Endodermal cell (in vitro differentiated cells): Measurements from ENCODE around the gene SLC35A3. TPM values are rescaled to one million over a fixed set of nuclear protein-coding genes. Genes with fewer than 3 reads are reported as not detected.
"Not testable (repeated sequence)": the region's sequence is repeated elsewhere in the genome, so short reads cannot be mapped to it uniquely, and the experiment has no call there.

Source experiments
- DNase-seq: peaks from one replicate; pipeline ENCODE4 v3.0.0-alpha.2; 2017
- H3K27ac ChIP-seq: 2 replicates; pipeline ENCODE4 v1.5.1; 2013; ENCODE audit warnings: mild to moderate bottlenecking, low read depth, low read length, moderate library complexity
- H3K27me3 ChIP-seq: 2 replicates; pipeline ENCODE4 v1.6.1; 2013; ENCODE audit warnings: mild to moderate bottlenecking, low read length, moderate library complexity; ENCODE audit not compliant: insufficient read depth, control insufficient read depth, poor library complexity, severe bottlenecking
- H3K36me3 ChIP-seq: 2 replicates; pipeline ENCODE4 v1.7.0; 2013; ENCODE audit warnings: mild to moderate bottlenecking, low read length, moderate library complexity; ENCODE audit not compliant: control insufficient read depth, insufficient read depth
- H3K4me1 ChIP-seq: one replicate; pipeline ENCODE4 v1.7.0; 2013; ENCODE audit warnings: low read length; ENCODE audit not compliant: control insufficient read depth, insufficient read depth
- H3K4me3 ChIP-seq: 2 replicates; pipeline ENCODE4 v1.5.1; 2013; ENCODE audit warnings: mild to moderate bottlenecking, low read length, moderate library complexity
- H3K9ac ChIP-seq: 2 replicates; pipeline ENCODE4 v1.6.1; 2013; ENCODE audit warnings: mild to moderate bottlenecking, low read length, moderate library complexity; ENCODE audit not compliant: poor library complexity, severe bottlenecking; ENCODE audit errors: extremely low read depth
- H3K9me3 ChIP-seq: 2 replicates; pipeline ENCODE4 v1.6.1; 2013; ENCODE audit warnings: mild to moderate bottlenecking, low read length, moderate library complexity; ENCODE audit not compliant: control insufficient read depth
- H3K27ac Mint-ChIP-seq: 2 replicates; pipeline ENCODE4 v1.8.0; 2020; ENCODE audit warnings: mixed read lengths
- H3K27me3 Mint-ChIP-seq: 2 replicates; pipeline ENCODE4 v1.8.0; 2021; ENCODE audit warnings: mild to moderate bottlenecking, mixed read lengths; ENCODE audit not compliant: insufficient read depth
- H3K36me3 Mint-ChIP-seq: 2 replicates; pipeline ENCODE4 v1.8.0; 2020; ENCODE audit warnings: low read depth, mixed read lengths
- H3K4me1 Mint-ChIP-seq: 2 replicates; pipeline ENCODE4 v1.8.0; 2020; ENCODE audit warnings: mixed read lengths
- H3K4me3 Mint-ChIP-seq: 2 replicates; pipeline ENCODE4 v1.8.0; 2020; ENCODE audit warnings: mild to moderate bottlenecking, moderate library complexity, mixed read lengths
- H3K9me3 Mint-ChIP-seq: 2 replicates; pipeline ENCODE4 v1.8.0; 2020; ENCODE audit warnings: mild to moderate bottlenecking, mixed read lengths
- whole genome bisulfite sequencing, 2 experiments: methylation state at CpG; one replicate each; pipeline versions ENCODE4 v1.1.5 to v1.1.7; 2013; ENCODE audit warnings: missing lambda C conversion rate in 2 of 2, mixed read lengths in 1 of 2; ENCODE audit not compliant: insufficient coverage in 1 of 2, insufficient read length in 1 of 2; 5-methylcytosine and 5-hydroxymethylcytosine counted together
- total RNA-seq, 2 donors: library from RNA; stranded (reverse); fragmentation: NEBNext Ultra II Directional in 1 of 2; extraction: Animal tissue kit (Norgen Biotek cat#: 25700) in 1 of 2; gene quantifications; 2 replicates in 1 of 2; 3 replicates in 1 of 2; pipeline ENCODE4 v1.2.1, GENCODE V29; 2021
- TF ChIP-seq, protein P1 (sequence below): fragments of 200-600 bp; sonication (generic); conservative IDR thresholded peaks from 2 replicates; pipeline ENCODE4 v1.5.0; 2021; ENCODE audit warnings: antibody characterized with exemption, mild to moderate bottlenecking

SLC35A3 gene
- total RNA-seq, 2 donors from 2014 or later: 41.2 to 47.0 TPM

DNA sequence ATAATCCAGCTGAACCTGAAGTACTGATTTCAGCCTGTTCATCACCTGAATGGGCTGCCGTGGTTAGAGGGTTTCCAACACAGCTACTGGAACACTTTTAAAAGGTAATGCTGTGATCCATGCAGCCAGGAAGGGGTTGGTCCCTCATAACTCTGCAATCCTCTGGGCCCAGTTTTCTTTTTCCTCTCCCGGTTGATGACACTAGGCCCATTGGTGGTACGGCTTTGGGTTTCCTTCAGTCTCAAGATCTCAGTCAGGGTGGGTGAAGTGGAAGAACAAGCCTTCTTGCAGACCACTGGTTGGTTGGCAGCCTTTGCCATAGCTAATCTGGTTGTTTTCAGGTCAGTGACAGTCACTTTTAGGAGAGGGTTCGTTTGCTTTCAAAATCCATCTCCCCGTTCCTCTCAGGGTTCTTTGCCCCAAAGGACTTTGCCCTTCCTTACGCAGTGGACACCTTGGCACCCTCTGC, 502 bp upstream of the SLC35A3 start:
- no peak for DNase-seq
- H3K4me1 Mint-ChIP-seq: peaks cover 30% of the 10 kb centered on the region
- peaks cover 16% of the 10 kb centered on the region for H3K36me3 Mint-ChIP-seq
- Histone ChIP-seq H3K4me3 (peak overlapping the region; percentile 98), H3K9ac (peak overlapping the region; percentile 83), H3K9me3 (no peaks in the 10 kb centered on the region), H3K4me1 (no peaks in the 10 kb centered on the region), H3K27ac (no peak overlapping the region), H3K36me3 (peaks cover 23% of the 10 kb centered on the region), H3K27me3 (no peaks in the 10 kb centered on the region)
- H3K27ac Mint-ChIP-seq: peak overlapping the region; percentile 35
- no peaks in the 10 kb centered on the region for H3K9me3 Mint-ChIP-seq
- TF ChIP-seq, protein P1, sequence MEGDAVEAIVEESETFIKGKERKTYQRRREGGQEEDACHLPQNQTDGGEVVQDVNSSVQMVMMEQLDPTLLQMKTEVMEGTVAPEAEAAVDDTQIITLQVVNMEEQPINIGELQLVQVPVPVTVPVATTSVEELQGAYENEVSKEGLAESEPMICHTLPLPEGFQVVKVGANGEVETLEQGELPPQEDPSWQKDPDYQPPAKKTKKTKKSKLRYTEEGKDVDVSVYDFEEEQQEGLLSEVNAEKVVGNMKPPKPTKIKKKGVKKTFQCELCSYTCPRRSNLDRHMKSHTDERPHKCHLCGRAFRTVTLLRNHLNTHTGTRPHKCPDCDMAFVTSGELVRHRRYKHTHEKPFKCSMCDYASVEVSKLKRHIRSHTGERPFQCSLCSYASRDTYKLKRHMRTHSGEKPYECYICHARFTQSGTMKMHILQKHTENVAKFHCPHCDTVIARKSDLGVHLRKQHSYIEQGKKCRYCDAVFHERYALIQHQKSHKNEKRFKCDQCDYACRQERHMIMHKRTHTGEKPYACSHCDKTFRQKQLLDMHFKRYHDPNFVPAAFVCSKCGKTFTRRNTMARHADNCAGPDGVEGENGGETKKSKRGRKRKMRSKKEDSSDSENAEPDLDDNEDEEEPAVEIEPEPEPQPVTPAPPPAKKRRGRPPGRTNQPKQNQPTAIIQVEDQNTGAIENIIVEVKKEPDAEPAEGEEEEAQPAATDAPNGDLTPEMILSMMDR: no peak
- H3K27me3 Mint-ChIP-seq: no peaks in the 10 kb centered on the region
- WGBS, 2 experiments: 51 to 71% methylated on average over 2 to 6 of the region's 6 CpGs
- H3K4me3 Mint-ChIP-seq: peak overlapping the region; percentile 99

DNA sequence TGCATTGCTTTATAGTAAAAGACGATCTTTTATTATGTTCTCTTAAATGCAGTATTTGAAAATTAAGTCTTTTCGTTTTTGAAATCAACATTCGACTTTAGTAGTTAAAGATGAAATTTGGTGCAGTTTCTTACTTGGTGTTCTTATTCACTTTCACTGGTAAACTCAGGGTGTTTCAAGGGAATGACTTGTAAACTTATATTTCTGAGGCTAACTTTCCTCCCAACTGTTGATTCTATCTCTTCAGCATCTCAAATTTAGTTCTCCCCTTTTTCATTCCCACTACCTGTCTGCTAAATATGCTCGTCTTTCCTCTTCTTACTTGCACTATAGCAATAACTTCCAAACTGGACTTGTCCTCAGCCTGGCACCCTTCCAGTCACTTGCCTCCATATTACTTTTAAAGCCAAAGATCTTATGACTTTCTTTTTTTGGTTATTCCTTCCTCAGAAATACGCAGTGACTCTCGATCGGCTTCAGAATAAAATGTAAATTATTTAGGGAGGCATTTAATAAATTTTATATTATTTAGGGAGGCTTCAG, 988 bp downstream of the SLC35A3 start:
- no peak overlapping the region for H3K27ac ChIP-seq
- Mint-ChIP-seq H3K4me3 (peak overlapping the region; percentile 99), H3K36me3 (peaks cover 27% of the 10 kb centered on the region), H3K27ac (peak overlapping the region; percentile 97), H3K9me3 (no peaks in the 10 kb centered on the region), H3K4me1 (peaks cover 21% of the 10 kb centered on the region), H3K27me3 (no peaks in the 10 kb centered on the region)
- H3K4me3 ChIP-seq: peak overlapping the region; percentile 98
- DNase-seq: no peak
- H3K9ac ChIP-seq: peak overlapping the region; percentile 83
- 64 to 67% methylated on average over 3 to 7 of the region's 7 CpGs for WGBS, 2 experiments
- peaks cover 38% of the 10 kb centered on the region for H3K36me3 ChIP-seq
- no peaks in the 10 kb centered on the region for H3K9me3 ChIP-seq
- TF ChIP-seq, protein P1: no peak
- H3K27me3 ChIP-seq: no peaks in the 10 kb centered on the region
- no peaks in the 10 kb centered on the region for H3K4me1 ChIP-seq

DNA sequence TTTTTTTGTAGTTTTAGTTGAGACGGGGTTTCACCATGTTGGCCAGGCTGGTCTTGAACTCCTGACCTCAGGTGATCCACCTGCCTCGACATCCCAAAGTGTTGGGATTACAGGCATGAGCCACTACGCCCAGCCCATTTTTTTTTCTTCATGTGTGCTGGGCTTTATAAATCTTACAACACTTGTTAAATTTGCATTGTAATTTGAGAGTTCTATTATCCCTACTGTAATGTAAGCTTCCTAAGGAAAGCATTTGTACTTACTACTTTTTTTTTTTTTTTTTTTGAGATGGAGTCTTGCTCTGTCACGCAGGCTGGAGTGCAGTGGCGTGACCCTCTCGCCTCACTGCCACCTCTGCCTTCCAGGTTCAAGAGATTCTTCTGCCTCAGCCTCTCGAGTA, 2.3 kb downstream of the SLC35A3 start:
- Histone ChIP-seq H3K9ac (peak overlapping the region; percentile 17), H3K4me3 (peak overlapping the region; percentile 98), H3K36me3 (peaks cover 50% of the 10 kb centered on the region)
- H3K27me3 Mint-ChIP-seq, H3K4me1 ChIP-seq, H3K27ac Mint-ChIP-seq, H3K9me3 ChIP-seq, H3K27ac ChIP-seq, DNase-seq, H3K9me3 Mint-ChIP-seq, H3K27me3 ChIP-seq: not testable (repeated sequence)
- Mint-ChIP-seq H3K4me1 (peaks cover 18% of the 10 kb centered on the region), H3K4me3 (peak overlapping the region; percentile 99), H3K36me3 (peaks cover 36% of the 10 kb centered on the region)
- WGBS, 2 experiments: 95% methylated on average over 4 to 7 of the region's 7 CpGs

DNA sequence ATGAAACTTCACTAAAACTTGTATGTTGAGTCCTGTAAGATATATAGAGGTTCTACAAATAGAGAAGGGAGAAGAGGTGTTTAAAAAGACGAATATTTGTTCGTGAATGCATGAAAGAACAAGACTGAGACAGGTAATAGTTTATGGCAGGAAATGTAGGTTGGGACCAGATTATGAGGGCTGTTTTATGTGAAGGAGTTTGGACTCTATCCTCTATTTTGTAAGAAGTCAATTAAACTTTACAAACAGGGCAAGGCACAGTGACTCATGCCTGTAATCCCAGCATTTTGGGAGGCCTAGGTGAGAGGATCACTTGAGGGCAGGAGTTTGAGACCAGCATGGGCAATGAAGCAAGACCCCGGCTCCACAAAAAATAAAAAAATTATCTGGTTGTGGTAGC, 5.7 kb downstream of the SLC35A3 start:
- H3K27ac ChIP-seq: no peak overlapping the region
- H3K4me1 ChIP-seq: no peaks in the 10 kb centered on the region
- no peak for DNase-seq
- Mint-ChIP-seq H3K27me3 (no peaks in the 10 kb centered on the region), H3K4me1 (peaks cover 11% of the 10 kb centered on the region), H3K36me3 (peaks cover 46% of the 10 kb centered on the region), H3K9me3 (no peaks in the 10 kb centered on the region), H3K27ac (no peak overlapping the region), H3K4me3 (no peak overlapping the region)
- no peak overlapping the region for H3K9ac ChIP-seq
- peaks cover 74% of the 10 kb centered on the region for H3K36me3 ChIP-seq
- TF ChIP-seq, protein P1: no peak
- H3K27me3 ChIP-seq: no peaks in the 10 kb centered on the region
- H3K9me3 ChIP-seq: no peaks in the 10 kb centered on the region
- H3K4me3 ChIP-seq: peak overlapping the region; percentile 18
- WGBS, 2 experiments: 93 to 96% methylated on average over 3 of the region's 3 CpGs

DNA sequence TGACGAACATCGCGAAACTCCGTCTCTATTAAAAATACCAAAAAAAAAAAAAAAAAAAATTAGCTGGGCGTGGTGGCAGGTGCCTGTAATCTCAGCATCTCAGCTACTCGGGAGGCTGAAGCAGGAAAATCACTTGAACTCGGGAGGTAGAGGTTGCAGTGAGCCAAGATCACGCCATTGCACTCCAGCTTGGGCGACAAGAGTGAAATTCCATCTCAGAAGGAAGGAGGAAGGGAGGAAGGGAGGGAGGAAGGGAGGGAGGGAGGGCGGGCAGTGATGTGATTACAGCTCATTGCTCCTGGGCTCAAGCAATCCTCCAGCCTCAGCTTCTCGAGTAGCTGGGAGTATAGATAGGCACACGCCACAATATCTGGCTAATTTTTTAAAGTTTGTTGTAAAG, 7.5 kb downstream of the SLC35A3 start:
- peaks cover 44% of the 10 kb centered on the region for H3K36me3 Mint-ChIP-seq
- DNase-seq: not testable (repeated sequence)

More for the DNA sequence above, 7.5 kb downstream of the SLC35A3 start:
- not testable (repeated sequence) for H3K4me1 ChIP-seq, H3K9me3 ChIP-seq, H3K4me3 Mint-ChIP-seq, H3K4me1 Mint-ChIP-seq, H3K27ac ChIP-seq, H3K27me3 ChIP-seq, H3K27ac Mint-ChIP-seq, H3K4me3 ChIP-seq, H3K9ac ChIP-seq, H3K27me3 Mint-ChIP-seq, H3K9me3 Mint-ChIP-seq
- WGBS, 2 experiments: 92 to 96% methylated on average over 3 to 12 of the region's 12 CpGs
- H3K36me3 ChIP-seq: peaks cover 75% of the 10 kb centered on the region
